Upper lobe of left lung (tissue), 6 donors: Measurements from ENCODE around the gene NAA35. TPM values are rescaled to one million over a fixed set of nuclear protein-coding genes. Genes with fewer than 3 reads are reported as not detected.
A peak's percentile ranks its signal among the peaks of the same experiment; 100 is the strongest.

Experiments used
- ATAC-seq, 2 donors: fragments of 200-7000 bp; cut with Tn5 transposase; one replicate each; pipeline ENCODE4 v1.9.1; 2022; ENCODE audit warnings: mild to moderate bottlenecking in 2 of 2, moderate library complexity in 2 of 2; ENCODE audit not compliant: low FRiP score in 2 of 2
- DNase-seq, 2 donors: peaks; one replicate each; pipeline ENCODE4 v3.0.0-alpha.2; 2019 to 2020
- H3K27ac ChIP-seq, 4 donors: fragments of 200-600 bp; sonication (generic); one replicate each; pipeline ENCODE4 v1.5.1; 2016 to 2019
- H3K27me3 ChIP-seq, 4 donors: fragments of 200-600 bp; sonication (generic); one replicate each; pipeline ENCODE4 v1.5.1; 2017 to 2019
- H3K36me3 ChIP-seq, 4 donors: fragments of 200-600 bp; sonication (generic); one replicate each; pipeline ENCODE4 v1.5.1; 2016 to 2019
- H3K4me1 ChIP-seq, 4 donors: fragments of 200-600 bp; sonication (generic); one replicate each; pipeline ENCODE4 v1.5.1; 2018 to 2019
- H3K4me3 ChIP-seq, 4 donors: fragments of 200-600 bp; sonication (generic); one replicate each; pipeline ENCODE4 v1.5.1; 2017 to 2019; ENCODE audit warnings: mild to moderate bottlenecking in 2 of 4, moderate library complexity in 1 of 4
- H3K9me3 ChIP-seq, 4 donors: fragments of 200-600 bp; sonication (generic); one replicate each; pipeline ENCODE4 v1.5.1; 2018 to 2019
- EP300 ChIP-seq, 4 donors: sonication (generic); formaldehyde crosslinking; IDR thresholded peaks; one replicate each; pipeline ENCODE4 v1.5.1; 2017; ENCODE audit warnings: antibody characterized with exemption in 4 of 4, control low read depth in 2 of 4
- POLR2A ChIP-seq, 4 donors: fragments of 450-650 bp; IDR thresholded peaks; one replicate each; pipeline ENCODE4 v1.5.1; 2016 to 2017; ENCODE audit warnings: antibody characterized with exemption in 4 of 4, mild to moderate bottlenecking in 2 of 4
- POLR2AphosphoS5 ChIP-seq, 2 donors: sonication (generic); formaldehyde crosslinking; IDR thresholded peaks; one replicate each; pipeline ENCODE4 v1.5.1; 2017; ENCODE audit warnings: antibody characterized with exemption in 2 of 2
- WGBS, 2 donors: methylation state at CpG; one replicate each; pipeline ENCODE4 v1.1.5; 2017 to 2018; 5-methylcytosine and 5-hydroxymethylcytosine counted together
- total RNA-seq, 6 donors: library from RNA; depleted of rRNA in 4 of 6; stranded (reverse); fragments of >200 nt in 4 of 6; gene quantifications; one replicate each; pipeline versions ENCODE4 v1.1.0 to v1.2.1, GENCODE V29; 2016 to 2021
- TF ChIP-seq, protein P1 (sequence below), 6 experiments: fragments of 450-650 bp in 4 of 6; fragments of 200-600 bp in 2 of 6; sonication (generic) in 2 of 6; IDR thresholded peaks; one replicate each; pipeline ENCODE4 v1.5.1; 2016 to 2019; ENCODE audit warnings: antibody characterized with exemption in 6 of 6
- donor health status: DM: no; HTN: no; CAD: no; lungs with moderate emphysema.
- donor health status: DM: no; HTN: yes; CAD: no; lungs with severe emphysema.

The NAA35 gene
- total RNA-seq, 6 donors from 2014 or later: 9.1 to 25.4 (median 15.5) TPM

DNA sequence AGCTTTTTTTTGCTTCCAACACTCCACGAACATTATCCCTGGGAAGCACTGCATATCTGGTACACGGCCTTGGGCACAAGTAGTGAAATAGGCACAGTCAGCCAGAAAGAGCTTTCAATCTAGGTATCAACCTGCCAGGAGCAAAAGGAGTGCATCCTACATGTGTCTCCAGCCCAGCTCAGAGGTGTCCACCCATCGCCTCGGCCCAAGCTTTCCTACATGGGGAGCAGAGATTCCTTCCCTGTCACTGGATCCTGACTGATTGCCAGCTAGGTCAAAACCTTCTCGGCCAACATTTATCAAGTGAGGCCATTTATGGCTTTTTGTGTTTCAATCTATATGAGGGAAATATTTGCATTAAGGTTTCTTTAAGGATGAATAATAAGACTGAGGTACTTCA, 102.6 kb downstream of the NAA35 start:
- no peak overlapping the region for H3K4me3 ChIP-seq
- no peak for DNase-seq
- TF ChIP-seq, protein P1, sequence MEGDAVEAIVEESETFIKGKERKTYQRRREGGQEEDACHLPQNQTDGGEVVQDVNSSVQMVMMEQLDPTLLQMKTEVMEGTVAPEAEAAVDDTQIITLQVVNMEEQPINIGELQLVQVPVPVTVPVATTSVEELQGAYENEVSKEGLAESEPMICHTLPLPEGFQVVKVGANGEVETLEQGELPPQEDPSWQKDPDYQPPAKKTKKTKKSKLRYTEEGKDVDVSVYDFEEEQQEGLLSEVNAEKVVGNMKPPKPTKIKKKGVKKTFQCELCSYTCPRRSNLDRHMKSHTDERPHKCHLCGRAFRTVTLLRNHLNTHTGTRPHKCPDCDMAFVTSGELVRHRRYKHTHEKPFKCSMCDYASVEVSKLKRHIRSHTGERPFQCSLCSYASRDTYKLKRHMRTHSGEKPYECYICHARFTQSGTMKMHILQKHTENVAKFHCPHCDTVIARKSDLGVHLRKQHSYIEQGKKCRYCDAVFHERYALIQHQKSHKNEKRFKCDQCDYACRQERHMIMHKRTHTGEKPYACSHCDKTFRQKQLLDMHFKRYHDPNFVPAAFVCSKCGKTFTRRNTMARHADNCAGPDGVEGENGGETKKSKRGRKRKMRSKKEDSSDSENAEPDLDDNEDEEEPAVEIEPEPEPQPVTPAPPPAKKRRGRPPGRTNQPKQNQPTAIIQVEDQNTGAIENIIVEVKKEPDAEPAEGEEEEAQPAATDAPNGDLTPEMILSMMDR (IDR thresholded peaks at IDR 0.05): no peak
- TF ChIP-seq EP300 (IDR thresholded peaks at IDR 0.05) (no peak), POLR2A (IDR thresholded peaks at IDR 0.05) (no peak), POLR2AphosphoS5 (IDR thresholded peaks at IDR 0.05) (no peak)
- 91 to 94% methylated on average over 5 of the region's 5 CpGs for WGBS, 2 donors
- H3K27me3 ChIP-seq: no peaks in the 10 kb centered on the region
- ATAC-seq: no peak
- no peaks in the 10 kb centered on the region for H3K4me1 ChIP-seq
- no peak overlapping the region for H3K27ac ChIP-seq
- no peaks in the 10 kb centered on the region for H3K9me3 ChIP-seq
- H3K36me3 ChIP-seq: no peaks in the 10 kb centered on the region

DNA sequence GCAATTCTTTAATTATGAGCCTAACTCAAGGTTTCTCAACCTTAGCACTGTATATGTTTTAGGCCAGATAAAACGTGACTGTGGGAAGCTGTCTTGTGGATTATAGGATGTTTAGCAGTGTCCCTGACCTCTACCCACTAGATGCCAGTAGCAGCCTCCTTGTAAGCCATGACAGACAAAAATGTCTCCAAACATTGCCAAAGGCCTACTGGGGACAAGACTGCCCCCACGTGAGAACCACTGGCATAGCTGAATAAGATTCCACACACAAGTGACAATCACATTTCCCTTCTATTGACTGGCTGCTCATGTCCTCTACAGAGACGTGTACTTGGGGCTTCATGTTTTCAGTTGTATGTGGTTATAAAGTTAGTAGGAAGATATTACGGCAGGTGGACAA, 103.1 kb downstream of the NAA35 start:
- ATAC-seq (no peak), DNase-seq (no peak)
- TF ChIP-seq POLR2A (IDR thresholded peaks at IDR 0.05): no peak
- TF ChIP-seq, protein P1 (IDR thresholded peaks at IDR 0.05): no peak
- TF ChIP-seq POLR2AphosphoS5 (IDR thresholded peaks at IDR 0.05): no peak
- no peak for TF ChIP-seq EP300 (IDR thresholded peaks at IDR 0.05)
- Histone ChIP-seq H3K27me3 (no peaks in the 10 kb centered on the region), H3K4me1 (no peaks in the 10 kb centered on the region), H3K36me3 (no peaks in the 10 kb centered on the region), H3K27ac (no peak overlapping the region), H3K4me3 (no peak overlapping the region), H3K9me3 (no peaks in the 10 kb centered on the region)
- 75 to 82% methylated on average over 4 of the region's 4 CpGs for WGBS, 2 donors

DNA sequence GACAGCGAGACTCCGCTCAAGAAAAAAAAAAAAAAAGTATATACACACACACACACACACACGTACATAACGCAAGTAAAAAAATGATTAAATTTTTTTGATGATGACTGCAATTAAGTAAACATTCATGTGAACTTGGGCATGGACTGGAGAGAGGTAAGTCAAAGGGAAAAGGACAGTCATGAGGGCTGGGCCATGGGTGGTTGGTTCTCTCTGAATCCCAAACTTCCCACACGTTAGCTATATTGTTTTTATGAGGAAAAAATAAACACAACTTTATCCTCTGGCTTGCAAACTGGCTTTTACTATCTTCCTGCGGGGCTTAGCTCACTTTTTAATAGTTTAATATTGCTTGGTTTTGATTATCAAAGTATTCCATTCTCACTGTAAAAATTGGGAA, 104.7 kb downstream of the NAA35 start:
- no peak overlapping the region for H3K4me3 ChIP-seq
- no peaks in the 10 kb centered on the region for H3K4me1 ChIP-seq
- 92 to 95% methylated on average over 6 of the region's 6 CpGs for WGBS, 2 donors
- DNase-seq (no peak), ATAC-seq (no peak)
- H3K9me3 ChIP-seq: no peaks in the 10 kb centered on the region
- H3K27me3 ChIP-seq: no peaks in the 10 kb centered on the region
- TF ChIP-seq EP300 (IDR thresholded peaks at IDR 0.05) (no peak), POLR2AphosphoS5 (IDR thresholded peaks at IDR 0.05) (no peak), POLR2A (IDR thresholded peaks at IDR 0.05) (no peak)
- TF ChIP-seq, protein P1 (IDR thresholded peaks at IDR 0.05): no peak
- H3K36me3 ChIP-seq: no peaks in the 10 kb centered on the region
- no peak overlapping the region for H3K27ac ChIP-seq

DNA sequence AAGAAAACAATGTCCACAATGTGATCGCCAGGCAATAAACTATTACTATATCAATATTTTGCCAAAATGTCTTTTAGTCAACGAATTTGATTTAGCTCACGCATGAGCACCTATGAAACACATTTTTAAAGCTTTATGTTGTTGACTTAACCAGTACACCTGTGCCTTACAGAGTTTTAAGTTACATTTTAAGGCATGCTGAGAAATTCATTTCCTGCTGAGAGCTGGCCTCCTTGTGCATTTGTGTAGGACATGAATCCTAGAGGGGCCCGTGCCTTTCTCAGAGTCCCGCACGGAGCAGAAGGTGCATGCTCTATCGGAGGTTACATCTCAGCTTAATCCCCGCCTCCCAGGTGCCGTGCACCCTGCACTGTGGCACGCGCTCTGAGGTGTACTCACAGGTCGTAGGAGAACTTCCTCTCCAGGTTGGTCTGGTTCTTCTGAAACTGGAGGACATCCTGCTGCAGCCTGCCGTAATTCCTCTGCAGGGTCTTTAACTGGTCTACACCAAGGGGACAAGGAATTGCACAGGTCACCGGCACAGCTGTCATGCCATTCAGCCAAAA, 105.2 kb downstream of the NAA35 start:
- no peaks in the 10 kb centered on the region for H3K9me3 ChIP-seq
- no peaks in the 10 kb centered on the region for H3K36me3 ChIP-seq
- 93 to 94% methylated on average over 14 of the region's 14 CpGs for WGBS, 2 donors
- TF ChIP-seq, protein P1 (IDR thresholded peaks at IDR 0.05): no peak
- TF ChIP-seq EP300 (IDR thresholded peaks at IDR 0.05): no peak
- no peak for TF ChIP-seq POLR2A (IDR thresholded peaks at IDR 0.05)
- no peak for TF ChIP-seq POLR2AphosphoS5 (IDR thresholded peaks at IDR 0.05)
- peak in 1 of 2 donors; percentile 53 for ATAC-seq
- no peak overlapping the region for H3K27ac ChIP-seq
- no peaks in the 10 kb centered on the region for H3K27me3 ChIP-seq
- DNase-seq: no peak
- H3K4me1 ChIP-seq: no peaks in the 10 kb centered on the region
- H3K4me3 ChIP-seq: no peak overlapping the region

DNA sequence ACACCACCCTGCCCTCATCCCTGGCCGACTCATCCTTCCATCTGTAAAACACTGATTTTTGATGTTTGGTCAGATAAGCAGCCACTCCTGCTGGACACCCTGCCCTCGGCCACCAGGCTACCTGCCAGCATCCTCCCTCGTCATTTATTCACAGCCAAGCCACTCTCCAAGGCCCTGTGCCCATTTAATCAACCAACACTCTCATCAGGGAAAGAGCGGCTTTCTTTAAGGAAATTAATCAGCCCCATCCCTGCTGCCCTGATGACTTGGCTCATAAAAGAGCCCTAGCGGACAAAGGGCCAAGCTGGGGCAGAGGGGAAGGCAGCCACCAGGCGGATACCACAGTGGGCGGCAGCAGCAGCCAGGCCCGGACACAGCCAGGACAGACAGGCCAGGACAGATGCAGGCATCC, 106.0 kb downstream of the NAA35 start:
- Histone ChIP-seq H3K27ac (no peak overlapping the region), H3K4me3 (no peak overlapping the region), H3K36me3 (no peaks in the 10 kb centered on the region), H3K9me3 (no peaks in the 10 kb centered on the region), H3K27me3 (no peaks in the 10 kb centered on the region), H3K4me1 (no peaks in the 10 kb centered on the region)
- ATAC-seq: no peak
- peak in 1 of 2 donors; percentile 50 for DNase-seq
- 81% methylated on average over 8 of the region's 8 CpGs for WGBS, 2 donors
- TF ChIP-seq POLR2A (IDR thresholded peaks at IDR 0.05) (no peak), POLR2AphosphoS5 (IDR thresholded peaks at IDR 0.05) (no peak), EP300 (IDR thresholded peaks at IDR 0.05) (no peak)
- TF ChIP-seq, protein P1 (IDR thresholded peaks at IDR 0.05): no peak
